HG02798 (cell line): Measurements from ENCODE around the gene CTSS.
A peak's percentile ranks its signal among the peaks of the same experiment; 100 is the strongest.
"Not testable (repeated sequence)": the region's sequence is repeated elsewhere in the genome, so short reads cannot be mapped to it uniquely, and the experiment has no call there.

Source experiments
- ATAC-seq: cut with Tn5 transposase; IDR thresholded peaks from one replicate; pipeline ENCODE4 v1.9.1; 2021; ENCODE audit warnings: mild to moderate bottlenecking; ENCODE audit not compliant: unreplicated experiment, poor library complexity

The CTSS gene

DNA sequence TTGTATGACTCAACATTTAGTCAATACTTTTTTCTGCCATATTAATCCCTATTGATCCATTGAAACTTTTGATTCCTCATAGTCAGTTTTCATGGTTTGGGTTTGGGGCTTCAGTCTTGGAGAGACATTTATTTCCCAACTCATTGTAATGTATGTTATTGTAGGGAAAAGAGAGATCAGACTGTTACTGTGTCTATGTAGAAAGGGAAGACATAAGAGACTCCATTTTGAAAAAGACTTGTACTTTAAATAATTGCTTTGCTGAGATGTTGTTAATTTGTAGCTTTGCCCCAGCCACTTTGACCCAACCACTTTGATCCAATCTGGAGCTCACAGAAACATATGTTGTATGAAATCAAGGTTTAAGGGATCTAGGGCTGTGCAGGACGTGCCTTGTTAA lies 56.5 kb downstream of the CTSS start:
- ATAC-seq, result not testable (repeated sequence)

DNA sequence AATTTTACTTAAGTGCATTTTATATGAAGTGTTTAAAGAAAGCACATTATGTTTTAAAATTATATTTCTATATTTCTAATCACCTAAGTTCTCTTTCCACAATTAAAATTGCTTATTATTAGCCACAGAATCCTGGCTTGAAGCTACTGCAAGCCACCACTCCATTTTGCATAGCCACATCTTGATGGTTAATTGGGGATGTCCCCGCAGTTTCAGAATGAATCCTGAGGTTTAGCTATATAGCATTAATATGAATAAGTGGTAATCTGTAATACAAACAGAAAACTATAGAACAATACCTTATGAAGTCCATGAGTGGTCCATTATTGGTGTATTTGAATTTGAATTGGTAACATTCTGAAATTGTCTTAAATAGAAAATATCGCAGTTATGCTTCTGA lies 57.0 kb downstream of the CTSS start:
- ATAC-seq, result peak; percentile 48

DNA sequence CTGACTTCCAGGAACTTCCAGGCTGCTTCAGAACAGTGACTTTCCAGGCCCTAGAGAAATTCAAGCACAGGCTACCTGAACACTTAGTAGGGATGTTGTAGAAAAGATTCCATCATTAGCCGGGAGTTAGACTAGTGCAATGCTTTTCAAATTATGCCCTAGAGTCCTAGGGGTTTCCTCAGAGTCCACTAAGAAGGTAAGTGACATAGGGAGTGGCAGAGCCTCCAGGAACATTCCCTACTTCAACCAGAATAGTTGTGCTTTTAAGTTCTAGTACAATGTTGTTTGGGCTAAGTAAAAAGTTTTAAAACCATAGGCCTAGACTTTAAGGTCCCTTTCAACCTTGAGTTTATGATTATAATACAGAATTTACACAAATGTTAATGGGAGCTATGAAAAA lies 59.5 kb downstream of the CTSS start:
- no peak for ATAC-seq

DNA sequence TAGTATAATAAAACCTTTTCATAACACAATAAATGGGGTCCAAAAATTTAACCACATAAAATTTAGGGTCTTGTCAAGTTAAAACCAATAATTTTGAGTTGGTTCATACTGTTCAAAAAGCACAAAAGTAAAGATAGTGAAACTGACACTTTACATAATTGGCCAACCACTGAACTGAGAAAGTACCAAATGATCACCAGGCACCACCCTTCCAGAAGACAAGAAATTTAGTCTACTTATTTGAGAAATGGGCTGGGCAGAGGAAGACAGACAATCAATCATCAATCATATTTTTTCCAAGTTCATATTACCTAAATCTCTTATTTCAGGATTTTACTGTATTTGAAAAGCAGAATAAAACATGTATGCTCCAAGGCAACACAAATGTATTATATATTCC lies 62.2 kb downstream of the CTSS start:
- no peak for ATAC-seq

DNA sequence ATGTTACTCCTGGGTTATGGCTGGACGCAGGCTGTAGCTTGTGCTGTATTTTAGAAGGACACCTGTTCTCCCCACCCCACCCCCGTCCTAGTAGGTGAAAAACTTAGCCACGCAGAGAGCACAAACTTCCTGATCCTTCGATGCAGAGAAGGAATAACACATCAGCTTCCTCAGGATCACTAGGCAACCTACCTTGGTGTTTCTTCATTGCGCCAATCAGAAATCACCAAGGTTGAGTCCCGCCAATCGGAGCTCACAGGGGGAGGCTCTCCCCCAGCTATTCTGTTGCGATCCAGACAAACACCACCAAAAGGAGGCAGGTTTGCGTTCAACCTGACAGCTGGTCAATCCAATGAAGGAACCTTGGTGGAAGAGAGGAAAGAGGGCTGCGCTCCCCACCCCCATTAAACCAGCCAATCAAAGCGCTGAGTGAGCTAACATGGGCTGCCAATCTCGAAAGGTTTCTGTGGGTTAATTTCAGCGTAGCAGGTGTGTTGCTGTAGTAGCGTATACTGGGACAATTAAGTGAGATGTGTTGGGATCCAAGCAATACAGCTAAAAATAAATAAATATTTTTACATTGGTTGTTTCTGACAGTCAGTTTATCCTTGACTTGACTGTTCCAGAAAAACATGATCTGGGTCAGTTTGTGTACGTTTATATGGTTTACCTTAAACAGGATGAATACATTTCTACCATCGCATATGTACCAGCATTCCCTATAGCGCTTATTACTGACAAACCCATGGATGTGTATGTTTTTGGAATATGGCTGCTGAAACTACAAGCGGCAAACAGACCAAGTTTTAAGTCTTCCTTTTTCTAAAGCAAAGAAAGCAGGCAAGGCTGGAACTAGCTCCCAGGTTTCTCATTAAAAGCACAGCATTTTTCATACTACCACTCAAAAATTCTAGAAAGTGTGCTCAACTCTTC lies 68.3 kb downstream of the CTSS start, which contains the start of gene GOLPH3L:
Gene GOLPH3L, minus strand, starts transcription at position 160 of the 933 bp plus-strand sequence. CDS start 2,316 bp downstream, outside the sequence.
- peak; percentile 100 for ATAC-seq

DNA sequence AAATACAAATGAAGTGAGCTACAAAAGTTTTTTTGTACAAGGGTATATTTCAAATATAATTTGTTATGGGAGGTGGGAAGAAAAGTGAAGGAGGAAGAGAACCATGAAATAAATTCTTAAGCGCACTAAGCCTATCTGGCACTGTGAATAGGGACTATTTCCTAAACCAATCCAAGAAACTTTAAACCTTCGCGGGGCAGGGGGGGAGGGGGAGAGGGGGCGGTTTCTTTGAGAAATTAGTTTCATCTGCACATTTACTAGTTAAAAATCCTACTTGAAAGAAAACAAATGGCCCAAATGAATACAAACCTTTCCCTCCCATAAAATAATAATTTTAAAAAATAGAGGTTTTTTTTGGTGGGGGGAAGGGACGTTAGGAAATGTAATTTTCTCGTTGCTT lies 69.0 kb downstream of the CTSS start:
- no peak for ATAC-seq

DNA sequence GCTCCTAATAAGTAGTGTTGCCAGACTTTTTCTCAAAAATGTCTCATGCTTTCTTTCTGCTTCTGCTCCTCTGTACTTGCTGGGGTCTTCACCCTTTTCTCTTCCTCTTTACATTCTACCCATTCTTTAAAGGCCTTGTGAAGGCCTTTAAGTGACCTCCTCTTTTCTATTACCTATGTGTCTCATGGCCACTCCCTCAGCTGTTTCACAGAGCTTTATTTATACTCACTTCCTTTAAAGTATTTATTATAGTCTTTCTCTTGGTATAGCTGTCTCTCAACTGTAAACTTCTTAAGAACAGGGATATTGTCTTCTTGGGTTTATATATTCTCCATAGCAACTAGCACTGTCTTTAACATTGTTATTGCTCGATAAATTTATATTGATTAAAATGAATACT lies 69.4 kb downstream of the CTSS start:
- ATAC-seq, result no peak

DNA sequence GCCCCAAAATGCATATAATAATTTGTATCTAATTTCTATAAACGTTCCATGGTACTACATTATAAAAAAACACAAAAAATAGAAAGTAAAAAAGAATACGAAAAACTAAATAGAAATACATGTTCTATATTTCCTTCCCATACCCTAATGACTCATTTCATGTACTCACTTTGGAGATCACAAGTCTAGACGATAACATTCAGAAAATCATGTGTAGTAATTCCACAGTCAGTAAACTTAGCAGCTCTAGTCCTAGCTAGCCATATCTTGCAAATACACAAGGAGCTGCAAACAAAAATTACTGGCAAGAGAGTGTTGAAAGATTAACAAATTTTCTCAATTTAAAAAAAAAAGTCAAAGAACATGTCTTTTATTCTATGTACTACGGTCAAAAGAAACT lies 70.0 kb downstream of the CTSS start:
- no peak for ATAC-seq

DNA sequence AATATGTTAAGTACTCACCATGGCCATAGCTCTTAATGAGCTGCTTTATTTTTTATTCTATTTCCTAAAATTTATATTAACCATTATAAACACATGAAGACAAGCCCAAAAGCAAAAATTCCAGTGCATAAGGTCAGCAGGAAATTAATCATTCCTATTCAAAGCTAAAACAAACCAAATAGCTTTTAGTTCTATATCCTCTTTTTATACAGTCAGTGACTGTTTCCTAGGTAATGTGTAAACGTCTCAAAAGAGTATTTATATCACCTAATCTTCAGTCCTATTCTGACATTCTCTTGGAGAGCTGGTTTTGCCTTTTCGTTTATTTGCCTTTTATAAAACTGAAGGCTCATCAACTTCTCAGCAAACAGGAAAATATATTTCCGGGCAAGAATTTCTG lies 72.9 kb downstream of the CTSS start:
- ATAC-seq, result no peak

DNA sequence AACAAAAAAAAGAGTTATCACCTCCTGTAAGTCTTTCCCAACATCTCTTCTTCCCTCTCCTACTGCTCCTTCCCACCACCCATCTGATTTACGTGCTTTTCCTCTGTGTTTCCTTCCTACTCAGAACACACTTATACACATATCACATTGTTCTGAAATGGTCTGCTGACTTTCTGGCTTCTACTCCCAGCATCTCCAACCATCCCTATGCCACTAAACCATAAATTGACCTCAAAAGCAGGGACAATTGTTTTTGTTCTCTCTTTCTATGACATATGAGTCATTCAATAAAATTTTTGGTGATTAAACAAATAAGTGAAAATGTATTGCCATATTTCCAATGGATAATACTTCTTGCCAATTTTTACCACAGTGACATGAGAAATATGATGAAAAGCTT lies 76.8 kb downstream of the CTSS start:
- ATAC-seq, result no peak

DNA sequence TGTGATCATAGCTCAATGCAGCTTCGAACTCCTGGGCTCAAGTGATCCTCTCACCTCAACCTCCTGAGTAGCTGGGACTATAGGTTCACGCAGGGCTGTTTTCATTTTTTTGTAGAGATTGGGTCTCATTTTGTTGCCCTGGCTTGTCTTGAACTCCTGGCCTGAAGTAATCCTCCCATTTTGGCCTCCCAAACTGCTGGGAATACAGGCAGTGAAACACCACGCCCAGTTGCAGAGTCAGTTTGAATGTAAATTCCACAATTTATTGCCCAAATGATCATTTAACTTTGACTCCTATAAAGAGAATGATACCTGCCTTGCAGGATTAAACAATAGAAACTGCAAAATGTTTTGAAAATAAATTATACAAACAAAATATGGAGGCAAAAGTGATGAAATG lies 79.3 kb downstream of the CTSS start:
- ATAC-seq, result no peak

DNA sequence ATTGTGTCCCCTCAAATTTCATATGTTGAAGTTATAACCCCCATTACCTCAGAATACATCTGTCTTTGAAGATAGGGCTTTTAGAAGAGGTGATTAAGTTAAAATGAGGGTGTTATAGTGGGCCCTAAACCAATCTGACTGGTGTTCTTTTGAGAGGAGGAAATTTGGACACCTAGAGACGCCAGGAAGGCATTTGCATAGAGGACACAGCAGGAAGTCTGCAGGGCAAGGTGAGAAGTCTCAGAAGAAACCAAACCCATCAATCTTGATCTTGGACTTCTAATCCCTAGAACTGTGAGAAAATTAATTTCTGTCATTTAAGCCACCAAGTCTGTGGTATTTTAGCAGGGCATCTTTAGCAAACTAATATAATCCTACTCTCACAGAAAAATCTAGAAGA lies 81.7 kb downstream of the CTSS start:
- no peak for ATAC-seq
